Measurements from ENCODE around the gene LMF1.

DNA sequence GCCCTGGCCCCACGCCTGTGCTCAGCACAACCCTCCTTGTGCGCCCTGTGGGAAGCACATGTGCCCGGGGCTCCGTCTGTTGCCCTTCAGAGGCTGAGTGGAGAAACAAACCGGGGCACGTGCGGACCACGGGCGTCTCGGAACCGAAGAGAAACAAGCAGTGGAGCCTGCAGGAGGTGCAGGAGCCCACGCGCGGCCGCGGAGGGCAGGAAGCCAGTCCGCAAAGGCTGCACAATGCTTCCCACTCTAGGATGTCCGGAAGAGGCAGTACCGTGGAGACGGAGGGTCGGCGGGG lies 94.8 kb downstream of the LMF1 start:
- TF ChIP-seq POLR2AphosphoS5 (IDR thresholded peaks at IDR 0.05; ENCODE audit: low read depth, low read length): no peak
- no peak for TF ChIP-seq FOXP2 (optimal IDR thresholded peaks at IDR 0.05; ENCODE audit: borderline replicate concordance, extremely low read depth, extremely low read length, insufficient read depth)
- TF ChIP-seq TAF1 (IDR thresholded peaks at IDR 0.05; ENCODE audit: borderline replicate concordance, insufficient read depth, low read length): no peak

Measured in PFSK-1 (cell line).